ENCODE results near the gene RENBP.

Gene RENBP

DNA sequence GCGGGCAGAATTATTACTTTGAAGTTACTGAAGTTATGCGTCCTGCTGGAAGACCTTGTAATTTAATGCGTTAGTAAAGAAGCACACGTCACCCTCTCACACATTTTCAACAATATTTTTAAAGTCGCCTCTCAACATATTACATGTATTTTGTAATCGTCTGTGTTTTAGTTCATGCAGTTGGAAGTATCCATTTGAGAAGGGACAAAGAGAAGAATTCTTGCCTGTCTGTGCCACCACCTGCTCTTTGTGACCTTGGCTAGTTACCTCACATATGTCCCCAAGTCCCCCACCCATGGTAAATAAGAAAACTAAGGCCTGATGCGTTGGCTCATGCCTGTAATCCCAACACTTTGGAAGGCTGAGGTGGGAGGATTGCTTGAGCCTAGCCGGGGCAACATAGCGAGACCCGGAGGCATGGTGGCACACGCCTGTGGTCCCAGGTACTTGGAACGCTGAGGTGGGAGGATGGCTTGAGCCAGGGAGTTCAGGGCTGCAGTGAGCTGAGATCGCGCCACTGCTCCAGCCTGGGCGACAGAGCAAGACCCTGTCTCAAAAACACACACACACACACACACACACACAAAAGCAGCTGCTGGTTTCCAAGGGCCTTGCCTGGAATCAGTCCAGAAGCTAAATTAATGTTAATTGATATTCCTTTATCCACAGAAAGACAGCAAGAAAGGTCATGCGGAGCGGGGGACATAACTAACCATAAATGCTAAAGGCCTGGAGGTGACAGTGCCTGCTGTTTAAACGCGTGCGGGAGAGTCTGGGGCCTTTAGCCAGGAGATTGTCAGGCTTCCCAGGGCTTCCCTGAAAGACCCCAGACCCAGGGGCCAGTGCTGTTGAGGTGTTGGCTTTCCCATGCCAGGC is 28.9 kb upstream of the RENBP start:
- TF ChIP-seq, protein P1, sequence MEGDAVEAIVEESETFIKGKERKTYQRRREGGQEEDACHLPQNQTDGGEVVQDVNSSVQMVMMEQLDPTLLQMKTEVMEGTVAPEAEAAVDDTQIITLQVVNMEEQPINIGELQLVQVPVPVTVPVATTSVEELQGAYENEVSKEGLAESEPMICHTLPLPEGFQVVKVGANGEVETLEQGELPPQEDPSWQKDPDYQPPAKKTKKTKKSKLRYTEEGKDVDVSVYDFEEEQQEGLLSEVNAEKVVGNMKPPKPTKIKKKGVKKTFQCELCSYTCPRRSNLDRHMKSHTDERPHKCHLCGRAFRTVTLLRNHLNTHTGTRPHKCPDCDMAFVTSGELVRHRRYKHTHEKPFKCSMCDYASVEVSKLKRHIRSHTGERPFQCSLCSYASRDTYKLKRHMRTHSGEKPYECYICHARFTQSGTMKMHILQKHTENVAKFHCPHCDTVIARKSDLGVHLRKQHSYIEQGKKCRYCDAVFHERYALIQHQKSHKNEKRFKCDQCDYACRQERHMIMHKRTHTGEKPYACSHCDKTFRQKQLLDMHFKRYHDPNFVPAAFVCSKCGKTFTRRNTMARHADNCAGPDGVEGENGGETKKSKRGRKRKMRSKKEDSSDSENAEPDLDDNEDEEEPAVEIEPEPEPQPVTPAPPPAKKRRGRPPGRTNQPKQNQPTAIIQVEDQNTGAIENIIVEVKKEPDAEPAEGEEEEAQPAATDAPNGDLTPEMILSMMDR (IDR thresholded peaks at IDR 0.05; ENCODE audit: borderline replicate concordance, insufficient read depth, low read depth, low read length): no peak
- H3K4me3 ChIP-seq (ENCODE audit: low read depth, low read length): peak overlapping the region; percentile 100

- TF ChIP-seq, protein P1 (IDR thresholded peaks at IDR 0.05; ENCODE audit: borderline replicate concordance, insufficient read depth, low read depth, low read length): no peak
These were observed 28.1 kb upstream of the RENBP start, which contains the start of gene TMEM187 for GRCh38 chrX:153972368-153973126. TMEM187 (plus strand) TSS chrX:153972754; CDS start chrX:153982063, 9,309 bp downstream.

GRCh38 chrX:153971450-153972367 is 27.3 kb upstream of the RENBP start, which contains the start of gene HCFC1:
HCFC1 (minus strand) TSS chrX:153971818; CDS start chrX:153970840, 978 bp downstream.
- TF ChIP-seq, protein P1 (IDR thresholded peaks at IDR 0.05; ENCODE audit: borderline replicate concordance, insufficient read depth, low read depth, low read length): no peak
- H3K4me3 ChIP-seq (ENCODE audit: low read depth, low read length): peak within 1 kb of the TSS; percentile 100

More at GRCh38 chrX:153972368-153973126, 28.1 kb upstream of the RENBP start, which contains the start of gene TMEM187:
- peak within 1 kb of the TSS; percentile 100 for H3K4me3 ChIP-seq (ENCODE audit: low read depth, low read length)

- H3K4me3 ChIP-seq (ENCODE audit: low read depth, low read length): peak overlapping the region; percentile 100
- TF ChIP-seq, protein P1 (IDR thresholded peaks at IDR 0.05; ENCODE audit: borderline replicate concordance, insufficient read depth, low read depth, low read length): no peak
These were observed 26.6 kb upstream of the RENBP start for GRCh38 chrX:153971124-153971449.

GRCh38 chrX:153970357-153971123 is 26.1 kb upstream of the RENBP start:
- peak overlapping the region; percentile 100 for H3K4me3 ChIP-seq (ENCODE audit: low read depth, low read length)
- TF ChIP-seq, protein P1 (IDR thresholded peaks at IDR 0.05; ENCODE audit: borderline replicate concordance, insufficient read depth, low read depth, low read length): no peak

- TF ChIP-seq, protein P1 (IDR thresholded peaks at IDR 0.05; ENCODE audit: borderline replicate concordance, insufficient read depth, low read depth, low read length): no peak
These were observed 25.5 kb upstream of the RENBP start for GRCh38 chrX:153969904-153970356.

More at GRCh38 chrX:153969904-153970356, 25.5 kb upstream of the RENBP start:
- peak overlapping the region; percentile 100 for H3K4me3 ChIP-seq (ENCODE audit: low read depth, low read length)
